NCI-H2029 (cell line): ENCODE data around the gene EHD1.

Experiments
- DNase-seq: peaks from one replicate; lab custom pipeline; 2025; lab: John Stamatoyannopoulos, UW

EHD1 gene

GRCh38 chr11:64878494-64879243, at the start of gene EHD1:
Gene EHD1, minus strand, starts transcription at chr11:64878621. Its CDS starts 157 bp downstream, at chr11:64878464.
- peak; percentile 97 for DNase-seq

GRCh38 chr11:64926689-64927088, 48.3 kb upstream of the EHD1 start:
- DNase-seq: no peak

GRCh38 chr11:64925536-64926436, 47.4 kb upstream of the EHD1 start:
- no peak for DNase-seq

GRCh38 chr11:64924910-64925284, 46.5 kb upstream of the EHD1 start:
- no peak for DNase-seq

- DNase-seq: peak; percentile 87
Measured at GRCh38 chr11:64923944-64924909, 45.8 kb upstream of the EHD1 start, which contains the start of gene PPP2R5B. Gene PPP2R5B, plus strand, starts transcription at chr11:64924689. Its CDS starts 1,046 bp downstream, at chr11:64925735.

GRCh38 chr11:64923151-64923661, 44.8 kb upstream of the EHD1 start:
- DNase-seq: no peak

- DNase-seq: no peak
Measured at GRCh38 chr11:64921384-64921783, 43.0 kb upstream of the EHD1 start.

- DNase-seq: no peak
Measured at GRCh38 chr11:64920124-64920523, 41.7 kb upstream of the EHD1 start.

GRCh38 chr11:64919627-64920026, 41.2 kb upstream of the EHD1 start:
- DNase-seq: no peak

GRCh38 chr11:64918017-64918416, 39.6 kb upstream of the EHD1 start:
- no peak for DNase-seq

- DNase-seq: no peak
Measured at GRCh38 chr11:64917663-64917995, 39.2 kb upstream of the EHD1 start.

GRCh38 chr11:64916775-64917662, 38.6 kb upstream of the EHD1 start, which contains the start of gene ATG2A:
Gene ATG2A, minus strand, starts transcription at chr11:64917209. Its CDS starts 74 bp downstream, at chr11:64917135.
- peak; percentile 100 for DNase-seq

- DNase-seq: peak; percentile 63
Measured at GRCh38 chr11:64916040-64916774, 37.8 kb upstream of the EHD1 start.

- DNase-seq: no peak
Measured at GRCh38 chr11:64915376-64915887, 37.0 kb upstream of the EHD1 start.

- DNase-seq: no peak
Measured at GRCh38 chr11:64914123-64914522, 35.7 kb upstream of the EHD1 start.

GRCh38 chr11:64913171-64913727, 34.8 kb upstream of the EHD1 start:
- no peak for DNase-seq

- DNase-seq: no peak
Measured at GRCh38 chr11:64911689-64912088, 33.3 kb upstream of the EHD1 start.

- DNase-seq: no peak
Measured at GRCh38 chr11:64911142-64911541, 32.7 kb upstream of the EHD1 start.

- no peak for DNase-seq
Measured at GRCh38 chr11:64910451-64911093, 32.2 kb upstream of the EHD1 start.
